ENCODE results near the gene MT2A.

The MT2A gene

GRCh38 chr16:56600398-56600999, 7.9 kb upstream of the MT2A start:
- DNase-seq, result peak in 8 of 14 donors; percentile 21 to 67 (median 36)

GRCh38 chr16:56601325-56601724, 7.1 kb upstream of the MT2A start:
- peak in 2 of 14 donors; percentile 6 to 60 for DNase-seq

GRCh38 chr16:56603589-56603988, 4.8 kb upstream of the MT2A start:
- peak in 6 of 14 donors; percentile 9 to 55 (median 28) for DNase-seq

GRCh38 chr16:56604966-56605365, 3.4 kb upstream of the MT2A start:
- no peak for DNase-seq

GRCh38 chr16:56605475-56605874, 2.9 kb upstream of the MT2A start:
- DNase-seq, result no peak

GRCh38 chr16:56606071-56606475, 2.3 kb upstream of the MT2A start:
- DNase-seq, result peak in 4 of 14 donors; percentile 16 to 56 (median 26)

GRCh38 chr16:56606476-56607108, 1.8 kb upstream of the MT2A start:
- peak in 4 of 14 donors; percentile 17 to 61 (median 32) for DNase-seq

- peak in 7 of 14 donors; percentile 34 to 81 (median 49) for DNase-seq
Measured at GRCh38 chr16:56607109-56607618, 1.2 kb upstream of the MT2A start.

- DNase-seq, result peak in 2 of 14 donors; percentile 34 to 44
Measured at GRCh38 chr16:56607675-56608042, 725 bp upstream of the MT2A start.

GRCh38 chr16:56608876-56609462, 585 bp downstream of the MT2A start:
- DNase-seq, result peak in 6 of 14 donors; percentile 25 to 70 (median 51)

- peak in 12 of 14 donors; percentile 18 to 62 (median 46) for DNase-seq
Measured at GRCh38 chr16:56609463-56609921, 1.1 kb downstream of the MT2A start.

- DNase-seq, result peak in 12 of 14 donors; percentile 11 to 82 (median 48)
Measured at GRCh38 chr16:56610017-56610608, 1.7 kb downstream of the MT2A start.

GRCh38 chr16:56610609-56611111, 2.3 kb downstream of the MT2A start:
- DNase-seq, result no peak

GRCh38 chr16:56611281-56611833, 3.0 kb downstream of the MT2A start:
- DNase-seq, result peak in 7 of 14 donors; percentile 20 to 76 (median 46)

- DNase-seq, result no peak
Measured at GRCh38 chr16:56613706-56614105, 5.3 kb downstream of the MT2A start.

GRCh38 chr16:56614549-56614991, 6.2 kb downstream of the MT2A start:
- DNase-seq, result no peak

GRCh38 chr16:56615353-56615752, 7.0 kb downstream of the MT2A start:
- no peak for DNase-seq

- DNase-seq, result no peak
Measured at GRCh38 chr16:56616608-56617211, 8.3 kb downstream of the MT2A start.

- peak in 6 of 14 donors; percentile 8 to 54 (median 40) for DNase-seq
Measured at GRCh38 chr16:56617212-56618085, 9.1 kb downstream of the MT2A start.

- no peak for DNase-seq
Measured at GRCh38 chr16:56618138-56618537, 9.8 kb downstream of the MT2A start.
